HCT116 (cell line): Measurements from ENCODE around the gene SLC15A2. TPM values are rescaled to one million over a fixed set of nuclear protein-coding genes. Genes with fewer than 3 reads are reported as not detected.
A peak's percentile ranks its signal among the peaks of the same experiment; 100 is the strongest.

ENCODE experiments used
- ATAC-seq: fragments of 200-7000 bp; cut with Tn5 transposase; 2 replicates; pipeline ENCODE4 v1.9.1; 2020; ENCODE audit warnings: mild to moderate bottlenecking, moderate library complexity
- BruUV-seq: library from RNA; stranded (reverse); fragments of 400-500 nt; replicated peaks from 2 replicates; lab custom pipeline; 2021; lab: Mats Ljungman, UMichigan
- CTCF ChIA-PET: fragments of 300-600 bp; sonication (Branson Sonifier 250); formaldehyde crosslinking; loops from one replicate; lab custom pipeline; 2021; ENCODE audit warnings: antibody characterized with exemption; lab: Charles Lee
- POLR2A ChIA-PET: fragments of 300-600, 350-600 bp; sonication (Branson Sonifier 250); formaldehyde crosslinking; loops from one replicate; lab custom pipeline; 2021; ENCODE audit warnings: antibody characterized with exemption; lab: Charles Lee
- RAD21 ChIA-PET, 2 experiments: fragments of 300-600 bp; sonication (Branson Sonifier 250); formaldehyde crosslinking; loops; one replicate each; lab custom pipeline; 2023; ENCODE audit warnings: low total read pairs in 2 of 2; ENCODE audit not compliant: uncharacterized antibody in 2 of 2, unreplicated experiment in 2 of 2, low non-redundant PET in 1 of 2; lab: Charles Lee
- DNase-seq: peaks from one replicate; pipeline ENCODE4 v3.0.0-alpha.2; 2010; ENCODE audit warnings: low read depth, low spot score
- H2AFZ ChIP-seq: fragments of 200-600 bp; shearing (Covaris generic), sonication (generic); 2 replicates; pipeline ENCODE4 v1.6.1; 2017; ENCODE audit warnings: low read depth, mixed run types, mixed read lengths, antibody characterized with exemption, low read length; ENCODE audit not compliant: poor library complexity, severe bottlenecking
- H3K27ac ChIP-seq: 2 replicates; pipeline ENCODE4 v1.5.1; 2012; ENCODE audit warnings: low read depth, low read length
- H3K27me3 ChIP-seq: fragments of 200-600 bp; sonication (generic); 2 replicates; pipeline ENCODE4 v1.6.1; 2016; ENCODE audit warnings: mixed run types, low read length, mixed read lengths; ENCODE audit not compliant: insufficient read depth
- H3K36me3 ChIP-seq, 2 experiments: fragments of 200-500 bp in 1 of 2; fragments of 200-600 bp in 1 of 2; sonication (Bioruptor generic) in 1 of 2; sonication (generic) in 1 of 2; 2 replicates each; pipeline versions ENCODE4 v1.5.1 to v1.6.1; 2014 to 2016; ENCODE audit warnings: low read length in 2 of 2, inconsistent platforms in 1 of 2, mixed read lengths in 1 of 2, mixed run types in 1 of 2; ENCODE audit not compliant: insufficient read depth in 2 of 2, control insufficient read depth in 1 of 2
- H3K4me1 ChIP-seq, 2 experiments: fragments of 200-600 bp in 1 of 2; sonication (generic) in 1 of 2; 2 replicates each; pipeline versions ENCODE4 v1.5.1 to v1.6.1; 2012 to 2017; ENCODE audit warnings: low read length in 2 of 2, inconsistent platforms in 1 of 2, mild to moderate bottlenecking in 1 of 2, mixed read lengths in 1 of 2, mixed run types in 1 of 2, moderate library complexity in 1 of 2; ENCODE audit not compliant: insufficient read depth in 2 of 2, control insufficient read depth in 1 of 2
- H3K4me2 ChIP-seq: fragments of 200-600 bp; sonication (generic); 2 replicates; pipeline ENCODE4 v1.6.1; 2017; ENCODE audit warnings: mixed run types, low read length, mixed read lengths
- H3K4me3 ChIP-seq, 2 experiments: fragments of 200-600 bp in 1 of 2; sonication (generic) in 1 of 2; replicated peaks in 1 of 2; 2 replicates each; pipeline ENCODE4 v1.5.1; 2011 to 2016; ENCODE audit warnings: low read length in 2 of 2, control low read depth in 1 of 2, low read depth in 1 of 2, mild to moderate bottlenecking in 1 of 2, mixed read lengths in 1 of 2, mixed run types in 1 of 2
- H3K79me2 ChIP-seq: fragments of 200-600 bp; sonication (generic); 2 replicates; pipeline ENCODE4 v1.6.1; 2017; ENCODE audit warnings: mild to moderate bottlenecking, mixed run types, low read length, moderate library complexity, mixed read lengths; ENCODE audit not compliant: insufficient read depth
- H3K9ac ChIP-seq: fragments of 200-600 bp; sonication (generic); 2 replicates; pipeline ENCODE4 v1.6.1; 2016; ENCODE audit warnings: low read length, mixed read lengths
- H3K9me2 ChIP-seq: fragments of 200-600 bp; sonication (generic), shearing (Covaris generic); 2 replicates; pipeline ENCODE4 v1.6.1; 2017; ENCODE audit warnings: mixed run types, mild to moderate bottlenecking, moderate library complexity; ENCODE audit not compliant: insufficient read depth
- H3K9me3 ChIP-seq, 2 experiments: fragments of 200-500 bp in 1 of 2; fragments of 200-600 bp in 1 of 2; sonication (Bioruptor generic) in 1 of 2; sonication (generic) in 1 of 2; 2 replicates each; pipeline ENCODE4 v1.6.1; 2014 to 2017; ENCODE audit warnings: low read length in 2 of 2, mixed read lengths in 2 of 2, inconsistent platforms in 1 of 2, low read depth in 1 of 2, mild to moderate bottlenecking in 1 of 2, mixed run types in 1 of 2, moderate library complexity in 1 of 2; ENCODE audit not compliant: control insufficient read depth in 1 of 2, insufficient read depth in 1 of 2
- H4K20me1 ChIP-seq: fragments of 200-600 bp; sonication (generic), shearing (Covaris generic); 2 replicates; pipeline ENCODE4 v1.6.1; 2017; ENCODE audit warnings: mixed run types, mild to moderate bottlenecking, moderate library complexity; ENCODE audit not compliant: insufficient read depth
- CBX3 ChIP-seq: IDR thresholded peaks from 2 replicates; pipeline ENCODE4 v1.6.1; 2012; ENCODE audit warnings: low read depth
- EGR1 ChIP-seq: IDR thresholded peaks from 2 replicates; pipeline ENCODE4 v1.6.1; 2012; ENCODE audit warnings: low read depth
- ELF1 ChIP-seq: IDR thresholded peaks from 2 replicates; pipeline ENCODE4 v1.6.1; 2012; ENCODE audit warnings: low read depth, borderline replicate concordance
- EZH2phosphoT487 ChIP-seq: fragments of 200-600 bp; IDR thresholded peaks from 2 replicates; pipeline ENCODE4 v1.6.1; 2018; ENCODE audit warnings: antibody characterized with exemption, borderline replicate concordance
- POLR2AphosphoS5 ChIP-seq: IDR thresholded peaks from 2 replicates; pipeline ENCODE4 v1.6.1; 2011; ENCODE audit warnings: mild to moderate bottlenecking, low read depth, low read length, moderate library complexity
- SIN3A ChIP-seq: IDR thresholded peaks from 2 replicates; pipeline ENCODE4 v1.6.1; 2012; ENCODE audit warnings: low read depth
- SP1 ChIP-seq: IDR thresholded peaks from 2 replicates; pipeline ENCODE4 v1.6.1; 2012; ENCODE audit warnings: low read depth
- TCF7L2 ChIP-seq: IDR thresholded peaks from 2 replicates; pipeline ENCODE4 v1.7.0; 2011; ENCODE audit warnings: borderline replicate concordance, inconsistent platforms; ENCODE audit not compliant: insufficient read depth, insufficient read length; ENCODE audit errors: extremely low read depth
- intact Hi-C: fragments of 100-400 bp; cut with micrococcal nuclease; formaldehyde crosslinking; loops from 2 replicates; pipeline ENCODE4 v1.10.0; 2022
- total RNA-seq: library from RNA; stranded (reverse); gene quantifications from one replicate; pipeline ENCODE4 v1.2.1, GENCODE V29; 2021; ENCODE audit not compliant: unreplicated experiment
- TF ChIP-seq, protein P1 (sequence below), 3 experiments: fragments of 200-600 bp in 1 of 3; sonication (generic) in 1 of 3; IDR thresholded peaks in 2 of 3; conservative IDR thresholded peaks in 1 of 3; 2 replicates each; pipeline ENCODE4 v1.5.1; 2012 to 2017; ENCODE audit warnings: low read depth in 2 of 3, low read length in 2 of 3, antibody characterized with exemption in 1 of 3, borderline replicate concordance in 1 of 3, control low read depth in 1 of 3, mild to moderate bottlenecking in 1 of 3, mixed read lengths in 1 of 3, mixed run types in 1 of 3, moderate library complexity in 1 of 3; ENCODE audit not compliant: insufficient read depth in 1 of 3

SLC15A2 gene
- total RNA-seq, 1 experiment from 2014 or later: 0.96 TPM

DNA sequence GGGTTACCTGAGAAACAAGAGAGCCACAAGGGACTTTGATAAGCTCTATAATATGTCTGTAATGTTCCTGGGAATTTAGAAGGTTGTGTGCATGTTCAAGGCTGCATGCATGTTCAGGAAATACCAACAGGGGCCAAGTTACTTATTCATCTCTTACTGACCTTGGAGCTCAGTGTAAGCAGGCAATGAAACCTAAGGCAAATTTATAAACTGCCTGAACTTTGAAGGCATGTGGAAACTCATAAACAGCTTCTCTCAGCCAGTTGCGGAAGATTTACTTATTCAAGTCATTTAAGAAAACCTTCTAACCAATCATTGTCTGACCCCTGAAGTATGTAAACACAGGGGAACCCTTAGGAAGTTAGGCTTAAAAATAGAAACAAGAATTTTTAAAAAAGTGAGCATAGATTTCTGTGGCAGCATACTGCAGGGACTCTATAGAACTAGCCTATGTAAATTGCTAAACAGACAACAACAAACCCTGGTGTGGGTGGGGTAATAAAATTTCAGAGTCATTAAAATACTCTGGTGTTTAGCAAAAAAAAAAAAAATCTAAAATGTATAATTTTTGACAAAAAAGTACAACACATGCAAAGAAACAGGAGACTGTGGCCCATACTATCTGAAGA, 57.2 kb downstream of the SLC15A2 start:
- no peak overlapping the region for H3K27ac ChIP-seq
- H3K36me3 ChIP-seq: no peaks in the 10 kb centered on the region
- no peak overlapping the region for H3K4me3 ChIP-seq
- TF ChIP-seq CBX3: no peak
- no peak for TF ChIP-seq ELF1
- TF ChIP-seq EGR1: no peak
- TF ChIP-seq POLR2AphosphoS5: no peak
- TF ChIP-seq SIN3A: no peak
- TF ChIP-seq SP1: no peak
- no peak for TF ChIP-seq EZH2phosphoT487
- RAD21 ChIA-PET: no interaction called here
- H3K9me2 ChIP-seq: no peaks in the 10 kb centered on the region
- no peak overlapping the region for H3K4me2 ChIP-seq
- POLR2A ChIA-PET: no interaction called here
- H3K27me3 ChIP-seq: no peaks in the 10 kb centered on the region
- CTCF ChIA-PET: no interaction called here
- ATAC-seq: no peak
- H3K4me1 ChIP-seq: no peaks in the 10 kb centered on the region
- H2AFZ ChIP-seq: no peak overlapping the region
- BruUV-seq: no TSS peak
- DNase-seq: no peak
- intact Hi-C loops: no loop called here
- H3K9me3 ChIP-seq: no peaks in the 10 kb centered on the region
- H3K79me2 ChIP-seq: no peaks in the 10 kb centered on the region
- H4K20me1 ChIP-seq: no peaks in the 10 kb centered on the region
- H3K9ac ChIP-seq: no peak overlapping the region

DNA sequence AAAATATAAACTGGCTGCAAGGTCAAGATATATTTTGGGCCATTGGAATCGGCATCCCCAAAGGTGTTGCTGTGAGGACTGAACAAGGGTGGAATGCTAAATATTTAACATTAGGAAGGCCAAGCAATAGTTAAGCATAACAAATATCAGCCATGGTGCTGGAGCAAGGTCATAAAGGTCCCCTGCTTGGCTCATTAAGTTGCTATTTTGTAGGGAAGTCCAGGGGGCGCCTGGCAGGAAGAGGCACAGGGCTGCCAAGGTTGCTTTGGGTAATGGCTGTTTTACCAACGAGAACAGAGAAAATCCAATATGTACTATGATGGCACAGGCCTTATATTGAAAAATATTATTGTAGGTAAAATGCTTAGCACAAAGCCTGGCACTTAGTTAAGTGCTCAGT, 62.2 kb downstream of the SLC15A2 start:
- BruUV-seq: no TSS peak
- ChIA-PET POLR2A (no interaction called here), CTCF (no interaction called here), RAD21 (no interaction called here)
- intact Hi-C loops: no loop called here
- no peaks in the 10 kb centered on the region for H3K4me1 ChIP-seq
- H3K27ac ChIP-seq: no peak overlapping the region
- H3K9me2 ChIP-seq: no peaks in the 10 kb centered on the region
- H3K9me3 ChIP-seq: no peaks in the 10 kb centered on the region
- DNase-seq: no peak
- peak; percentile 40; the same call in 1 of the 2 replicates for ATAC-seq
- no peaks in the 10 kb centered on the region for H3K27me3 ChIP-seq
- no peak overlapping the region for H3K4me3 ChIP-seq
- no peak overlapping the region for H2AFZ ChIP-seq
- no peak for TF ChIP-seq TCF7L2
- TF ChIP-seq, protein P1, sequence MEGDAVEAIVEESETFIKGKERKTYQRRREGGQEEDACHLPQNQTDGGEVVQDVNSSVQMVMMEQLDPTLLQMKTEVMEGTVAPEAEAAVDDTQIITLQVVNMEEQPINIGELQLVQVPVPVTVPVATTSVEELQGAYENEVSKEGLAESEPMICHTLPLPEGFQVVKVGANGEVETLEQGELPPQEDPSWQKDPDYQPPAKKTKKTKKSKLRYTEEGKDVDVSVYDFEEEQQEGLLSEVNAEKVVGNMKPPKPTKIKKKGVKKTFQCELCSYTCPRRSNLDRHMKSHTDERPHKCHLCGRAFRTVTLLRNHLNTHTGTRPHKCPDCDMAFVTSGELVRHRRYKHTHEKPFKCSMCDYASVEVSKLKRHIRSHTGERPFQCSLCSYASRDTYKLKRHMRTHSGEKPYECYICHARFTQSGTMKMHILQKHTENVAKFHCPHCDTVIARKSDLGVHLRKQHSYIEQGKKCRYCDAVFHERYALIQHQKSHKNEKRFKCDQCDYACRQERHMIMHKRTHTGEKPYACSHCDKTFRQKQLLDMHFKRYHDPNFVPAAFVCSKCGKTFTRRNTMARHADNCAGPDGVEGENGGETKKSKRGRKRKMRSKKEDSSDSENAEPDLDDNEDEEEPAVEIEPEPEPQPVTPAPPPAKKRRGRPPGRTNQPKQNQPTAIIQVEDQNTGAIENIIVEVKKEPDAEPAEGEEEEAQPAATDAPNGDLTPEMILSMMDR (IDR thresholded peaks at IDR 0.05 in 2 of 3, conservative IDR thresholded peaks at IDR 0.05 in 1 of 3; ENCODE audit: borderline replicate concordance in 1 of 3, insufficient read depth in 1 of 3, low read depth in 2 of 3, low read length in 2 of 3): 0 out of 6 replicates have a peak, but pooled peaks of 1 of the 3 experiments have one; percentile 11
- no peak overlapping the region for H3K4me2 ChIP-seq
- H3K79me2 ChIP-seq: no peaks in the 10 kb centered on the region
- H4K20me1 ChIP-seq: no peaks in the 10 kb centered on the region
- no peaks in the 10 kb centered on the region for H3K36me3 ChIP-seq
- no peak overlapping the region for H3K9ac ChIP-seq
